OCI-LY1 (cell line): ENCODE results near the gene PGF.

Source experiments
- H2AFZ ChIP-seq: fragments of 200-600 bp; sonication (generic), shearing (Covaris generic); 2 replicates; pipeline ENCODE4 v1.6.0; 2014; ENCODE audit warnings: antibody characterized with exemption, mild to moderate bottlenecking, low read length
- H3F3A ChIP-seq: fragments of 200-600 bp; sonication (generic), shearing (Covaris generic); 2 replicates; pipeline ENCODE4 v1.6.0; 2014; ENCODE audit warnings: mild to moderate bottlenecking, antibody characterized with exemption, low read length, moderate library complexity; ENCODE audit not compliant: insufficient read depth
- H3K27ac ChIP-seq: fragments of 200-600 bp; sonication (generic); 2 replicates; pipeline ENCODE4 v1.5.1; 2014; ENCODE audit warnings: low read length, mixed run types, mild to moderate bottlenecking, low read depth; ENCODE audit not compliant: poor library complexity, severe bottlenecking
- H3K27me3 ChIP-seq: fragments of 200-600 bp; sonication (generic); 2 replicates; pipeline ENCODE4 v1.6.0; 2014; ENCODE audit warnings: antibody characterized with exemption, mild to moderate bottlenecking, low read length, moderate library complexity; ENCODE audit not compliant: insufficient read depth
- H3K36me3 ChIP-seq: fragments of 200-600 bp; sonication (generic); 2 replicates; pipeline ENCODE4 v1.6.1; 2014; ENCODE audit warnings: mild to moderate bottlenecking, antibody characterized with exemption, low read length, moderate library complexity, mixed read lengths; ENCODE audit not compliant: insufficient read depth
- H3K4me1 ChIP-seq: fragments of 200-600 bp; sonication (generic); 2 replicates; pipeline ENCODE4 v1.5.1; 2014; ENCODE audit warnings: mild to moderate bottlenecking, low read length, moderate library complexity; ENCODE audit not compliant: insufficient read depth, severe bottlenecking
- H3K4me2 ChIP-seq: fragments of 200-600 bp; sonication (generic), shearing (Covaris generic); 2 replicates; pipeline ENCODE4 v1.6.1; 2014; ENCODE audit warnings: low read length
- H3K4me3 ChIP-seq: fragments of 200-600 bp; sonication (generic); 2 replicates; pipeline ENCODE4 v1.5.1; 2014; ENCODE audit warnings: low read length, low read depth, mild to moderate bottlenecking, mixed read lengths; ENCODE audit not compliant: poor library complexity, severe bottlenecking
- H3K79me2 ChIP-seq: fragments of 200-600 bp; shearing (Covaris generic); 2 replicates; pipeline ENCODE4 v1.6.1; 2016; ENCODE audit warnings: mixed run types, low read length, mixed read lengths; ENCODE audit not compliant: insufficient read depth
- H3K9ac ChIP-seq: fragments of 200-600 bp; sonication (generic), shearing (Covaris generic); 2 replicates; pipeline ENCODE4 v1.6.1; 2014; ENCODE audit warnings: mild to moderate bottlenecking, low read length, mixed read lengths
- H3K9me2 ChIP-seq: fragments of 200-600 bp; sonication (generic), shearing (Covaris generic); 2 replicates; pipeline ENCODE4 v1.6.1; 2014; ENCODE audit warnings: low read depth, mild to moderate bottlenecking, low read length, mixed read lengths
- H3K9me3 ChIP-seq: fragments of 200-600 bp; shearing (Covaris generic); 2 replicates; pipeline ENCODE4 v1.6.1; 2014; ENCODE audit warnings: low read length, mixed read lengths
- H4K20me1 ChIP-seq: fragments of 200-600 bp; sonication (generic), shearing (Covaris generic); 2 replicates; pipeline ENCODE4 v1.6.0; 2016; ENCODE audit warnings: mild to moderate bottlenecking, low read length; ENCODE audit not compliant: insufficient read depth
- EZH2 ChIP-seq: fragments of 200-600 bp; sonication (generic), shearing (Covaris generic); IDR thresholded peaks from 2 replicates; pipeline ENCODE4 v1.8.0; 2017; ENCODE audit warnings: borderline replicate concordance, mixed run types, mild to moderate bottlenecking, antibody characterized with exemption, low read length, moderate library complexity, mixed read lengths
- TF ChIP-seq, protein P1 (sequence below): fragments of 200-600 bp; sonication (generic), shearing (Covaris generic); IDR thresholded peaks from 2 replicates; pipeline ENCODE4 v1.5.1; 2017; ENCODE audit warnings: mild to moderate bottlenecking, antibody characterized with exemption, low read length, moderate library complexity, mixed read lengths

The PGF gene

DNA sequence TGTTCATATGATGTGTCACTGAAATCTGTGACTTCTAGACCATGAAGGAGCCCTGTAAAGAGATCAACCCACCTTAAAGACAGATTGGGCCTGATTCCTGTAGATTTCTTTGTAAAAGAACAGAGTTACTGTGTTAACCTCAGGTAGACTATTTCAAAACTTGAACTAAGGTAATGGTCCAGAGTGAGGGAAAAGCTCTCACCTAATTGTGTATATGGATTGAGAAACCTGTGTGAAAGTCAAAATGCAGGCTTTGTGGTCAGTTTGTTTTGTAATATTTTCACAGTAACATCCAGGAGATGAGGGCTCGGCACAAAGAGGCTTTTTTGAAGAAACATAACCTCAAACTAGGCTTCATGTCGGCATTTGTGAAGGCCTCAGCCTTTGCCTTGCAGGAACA, 57.3 kb downstream of the PGF start:
- Histone ChIP-seq H3K9me3 (no peaks in the 10 kb centered on the region), H3K4me2 (no peak overlapping the region), H3K4me3 (no peak overlapping the region), H3K27me3 (no peaks in the 10 kb centered on the region), H3K79me2 (no peaks in the 10 kb centered on the region), H4K20me1 (no peaks in the 10 kb centered on the region), H2AFZ (no peak overlapping the region), H3K4me1 (no peaks in the 10 kb centered on the region), H3F3A (no peaks in the 10 kb centered on the region), H3K36me3 (peaks cover 99% of the 10 kb centered on the region), H3K27ac (no peak overlapping the region), H3K9me2 (no peaks in the 10 kb centered on the region), H3K9ac (no peak overlapping the region)
- TF ChIP-seq, protein P1, sequence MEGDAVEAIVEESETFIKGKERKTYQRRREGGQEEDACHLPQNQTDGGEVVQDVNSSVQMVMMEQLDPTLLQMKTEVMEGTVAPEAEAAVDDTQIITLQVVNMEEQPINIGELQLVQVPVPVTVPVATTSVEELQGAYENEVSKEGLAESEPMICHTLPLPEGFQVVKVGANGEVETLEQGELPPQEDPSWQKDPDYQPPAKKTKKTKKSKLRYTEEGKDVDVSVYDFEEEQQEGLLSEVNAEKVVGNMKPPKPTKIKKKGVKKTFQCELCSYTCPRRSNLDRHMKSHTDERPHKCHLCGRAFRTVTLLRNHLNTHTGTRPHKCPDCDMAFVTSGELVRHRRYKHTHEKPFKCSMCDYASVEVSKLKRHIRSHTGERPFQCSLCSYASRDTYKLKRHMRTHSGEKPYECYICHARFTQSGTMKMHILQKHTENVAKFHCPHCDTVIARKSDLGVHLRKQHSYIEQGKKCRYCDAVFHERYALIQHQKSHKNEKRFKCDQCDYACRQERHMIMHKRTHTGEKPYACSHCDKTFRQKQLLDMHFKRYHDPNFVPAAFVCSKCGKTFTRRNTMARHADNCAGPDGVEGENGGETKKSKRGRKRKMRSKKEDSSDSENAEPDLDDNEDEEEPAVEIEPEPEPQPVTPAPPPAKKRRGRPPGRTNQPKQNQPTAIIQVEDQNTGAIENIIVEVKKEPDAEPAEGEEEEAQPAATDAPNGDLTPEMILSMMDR: no peak
- TF ChIP-seq EZH2: no peak

DNA sequence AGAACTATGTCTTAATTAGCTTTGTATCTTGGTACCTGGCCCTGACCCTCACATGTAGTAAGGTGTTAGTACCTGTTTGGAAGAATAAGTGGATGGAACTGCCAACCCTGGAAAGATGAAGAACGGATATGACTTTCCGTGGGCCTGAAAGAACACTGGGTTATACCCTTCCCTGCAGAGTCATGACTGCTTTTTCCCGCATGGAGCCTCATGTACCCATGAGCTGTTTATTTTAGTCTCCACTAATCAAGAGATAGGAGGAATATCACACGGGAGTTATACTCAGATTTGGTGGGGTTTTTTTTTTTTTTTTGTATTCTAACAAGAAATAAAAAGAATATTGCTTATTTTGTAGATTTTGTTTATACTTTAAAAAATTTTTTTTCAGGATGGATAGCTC, 57.8 kb downstream of the PGF start:
- Histone ChIP-seq H3K9me3 (no peaks in the 10 kb centered on the region), H3K79me2 (no peaks in the 10 kb centered on the region), H4K20me1 (no peaks in the 10 kb centered on the region), H3K36me3 (peaks cover 99% of the 10 kb centered on the region), H2AFZ (no peak overlapping the region), H3K4me1 (no peaks in the 10 kb centered on the region), H3K27me3 (no peaks in the 10 kb centered on the region), H3K4me2 (no peak overlapping the region), H3F3A (no peaks in the 10 kb centered on the region), H3K9ac (no peak overlapping the region), H3K4me3 (no peak overlapping the region), H3K9me2 (no peaks in the 10 kb centered on the region), H3K27ac (no peak overlapping the region)
- TF ChIP-seq, protein P1: no peak
- no peak for TF ChIP-seq EZH2

DNA sequence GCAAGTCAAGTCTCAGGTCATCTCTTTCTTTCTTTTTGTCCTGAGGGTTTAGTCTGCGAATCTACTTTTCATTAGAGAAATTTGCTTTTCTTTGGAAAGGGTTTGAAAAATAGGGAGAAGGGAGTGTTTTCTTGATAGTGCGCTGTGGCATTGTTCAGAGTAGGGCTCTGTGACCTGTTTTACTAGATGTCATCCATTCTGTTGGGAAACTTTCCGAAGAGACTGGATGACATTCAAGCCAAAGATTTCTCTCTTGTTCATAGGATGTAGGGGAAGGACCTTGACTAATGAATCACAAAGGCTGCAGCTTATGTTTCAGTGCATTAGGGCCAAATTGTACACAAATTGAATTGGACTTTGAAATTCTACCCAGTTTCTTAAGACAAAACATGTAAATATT, 59.0 kb downstream of the PGF start:
- no peaks in the 10 kb centered on the region for H3F3A ChIP-seq
- H3K4me1 ChIP-seq: no peaks in the 10 kb centered on the region
- no peak overlapping the region for H3K27ac ChIP-seq
- H3K4me3 ChIP-seq: no peak overlapping the region
- H4K20me1 ChIP-seq: no peaks in the 10 kb centered on the region
- H3K9ac ChIP-seq: no peak overlapping the region
- no peaks in the 10 kb centered on the region for H3K79me2 ChIP-seq
- H3K36me3 ChIP-seq: peaks cover 99% of the 10 kb centered on the region
- H3K4me2 ChIP-seq: no peak overlapping the region
- no peaks in the 10 kb centered on the region for H3K9me3 ChIP-seq
- no peaks in the 10 kb centered on the region for H3K27me3 ChIP-seq
- no peaks in the 10 kb centered on the region for H3K9me2 ChIP-seq
- no peak overlapping the region for H2AFZ ChIP-seq
- no peak for TF ChIP-seq EZH2
- TF ChIP-seq, protein P1: no peak
